GM20431 (cell line): ENCODE data around the gene CCT6A.
"Not testable (repeated sequence)": the region's sequence is repeated elsewhere in the genome, so short reads cannot be mapped to it uniquely, and the experiment has no call there.

Experiments
- in situ Hi-C: fragments of 300-500 bp; cut with MseI, MboI; formaldehyde crosslinking; loops from one replicate; pipeline ENCODE4 v1.15.0; 2020; ENCODE audit warnings: low sequenced_read_pairs; ENCODE audit not compliant: unreplicated experiment

CCT6A gene, protein sequence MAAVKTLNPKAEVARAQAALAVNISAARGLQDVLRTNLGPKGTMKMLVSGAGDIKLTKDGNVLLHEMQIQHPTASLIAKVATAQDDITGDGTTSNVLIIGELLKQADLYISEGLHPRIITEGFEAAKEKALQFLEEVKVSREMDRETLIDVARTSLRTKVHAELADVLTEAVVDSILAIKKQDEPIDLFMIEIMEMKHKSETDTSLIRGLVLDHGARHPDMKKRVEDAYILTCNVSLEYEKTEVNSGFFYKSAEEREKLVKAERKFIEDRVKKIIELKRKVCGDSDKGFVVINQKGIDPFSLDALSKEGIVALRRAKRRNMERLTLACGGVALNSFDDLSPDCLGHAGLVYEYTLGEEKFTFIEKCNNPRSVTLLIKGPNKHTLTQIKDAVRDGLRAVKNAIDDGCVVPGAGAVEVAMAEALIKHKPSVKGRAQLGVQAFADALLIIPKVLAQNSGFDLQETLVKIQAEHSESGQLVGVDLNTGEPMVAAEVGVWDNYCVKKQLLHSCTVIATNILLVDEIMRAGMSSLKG

DNA sequence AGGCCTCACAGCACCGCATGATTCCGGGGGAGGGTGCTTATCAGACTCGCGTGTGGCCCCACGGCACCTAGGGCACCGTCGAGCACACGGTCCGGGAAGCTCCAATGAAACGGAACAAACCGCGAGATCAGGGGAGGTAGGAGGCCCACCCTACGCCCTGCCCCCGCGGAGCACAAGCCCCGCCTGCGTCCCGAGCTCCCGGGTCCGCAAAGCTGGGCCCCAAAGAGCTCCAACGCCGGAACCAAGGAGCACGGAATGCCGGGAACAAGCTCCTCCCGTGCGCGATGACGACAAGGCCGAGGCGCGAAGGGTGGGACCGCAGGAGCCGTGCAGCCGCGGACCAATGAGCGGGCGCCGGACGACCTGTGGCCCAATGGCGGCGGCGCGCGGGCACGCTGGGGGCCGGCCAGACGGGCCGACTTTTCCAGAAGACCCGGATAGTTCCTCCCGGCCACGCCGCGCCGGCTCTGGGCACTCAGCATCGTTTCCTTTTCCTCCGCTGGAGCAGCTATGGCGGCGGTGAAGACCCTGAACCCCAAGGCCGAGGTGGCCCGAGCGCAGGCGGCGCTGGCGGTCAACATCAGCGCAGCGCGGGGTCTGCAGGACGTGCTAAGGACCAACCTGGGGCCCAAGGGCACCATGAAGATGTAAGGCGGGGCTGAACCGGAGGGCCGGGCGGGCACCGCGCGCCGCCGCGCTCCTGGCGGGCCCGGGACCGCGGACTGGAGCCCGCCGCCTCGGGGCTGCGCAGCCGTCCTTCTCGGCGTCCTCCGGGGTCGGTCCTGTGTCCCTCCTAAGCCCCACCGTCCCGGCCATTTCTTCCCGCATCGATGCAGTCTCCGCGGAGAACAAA is at the start of gene CCT6A, which contains the start of gene PSPH:
Gene CCT6A (plus strand): TSS at position 427 of the 853 bp plus-strand sequence. CDS start 84 bp downstream, at position 511.
Gene PSPH (minus strand): TSS at position 106 of the 853 bp plus-strand sequence. CDS start 30,232 bp downstream, outside the sequence.
- in situ Hi-C loops: no loop called here

DNA sequence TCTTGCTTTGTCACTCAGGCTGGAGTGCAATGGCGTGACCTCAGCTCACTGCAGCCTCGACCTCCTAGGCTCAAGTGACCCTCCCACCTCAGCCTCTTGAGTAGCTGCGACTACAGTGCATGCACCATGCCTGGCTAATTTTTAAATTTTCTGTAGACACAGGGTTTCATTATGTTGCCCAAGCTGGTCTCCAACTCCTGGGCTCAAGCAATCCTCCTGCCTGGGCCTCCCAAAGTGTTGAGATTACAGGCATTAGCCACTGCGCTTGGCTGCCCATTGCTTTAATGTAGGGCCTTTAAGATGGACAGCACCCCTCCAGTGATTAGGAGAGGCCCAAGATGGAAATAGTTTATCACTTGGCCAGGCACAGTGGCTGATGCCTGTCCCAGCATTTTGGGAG is 47.8 kb upstream of the CCT6A start:
- in situ Hi-C loops: loop anchor here (10.0 kb wide), 1 partner anchor 71 kb away; no protein-coding TSS in a partner anchor

DNA sequence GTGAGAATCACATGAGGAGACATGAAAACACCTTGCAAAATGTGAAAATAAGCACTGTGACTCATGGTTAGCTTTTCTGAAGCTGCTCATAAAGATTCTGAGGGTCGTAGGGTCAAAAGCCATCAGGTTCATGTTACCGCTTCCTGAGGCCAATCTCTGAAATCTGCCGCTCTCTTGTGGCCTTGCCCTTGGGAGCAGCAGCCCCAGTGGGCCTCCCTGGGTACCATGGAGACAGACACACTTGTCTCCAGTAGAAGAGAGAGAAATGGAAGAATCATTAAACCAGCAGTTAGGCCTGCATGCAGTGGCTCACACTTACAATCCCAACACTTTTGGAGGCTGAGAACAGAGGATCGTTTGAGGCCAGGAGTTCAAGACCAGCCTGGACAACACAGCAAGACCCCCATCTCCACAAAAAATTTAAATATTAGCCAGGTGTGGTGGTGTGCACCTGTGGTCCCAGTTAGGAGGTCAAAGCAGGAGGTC is 44.4 kb upstream of the CCT6A start:
- in situ Hi-C loops: loop anchor here (10.0 kb wide), 1 partner anchor 68 kb away; no protein-coding TSS in a partner anchor

DNA sequence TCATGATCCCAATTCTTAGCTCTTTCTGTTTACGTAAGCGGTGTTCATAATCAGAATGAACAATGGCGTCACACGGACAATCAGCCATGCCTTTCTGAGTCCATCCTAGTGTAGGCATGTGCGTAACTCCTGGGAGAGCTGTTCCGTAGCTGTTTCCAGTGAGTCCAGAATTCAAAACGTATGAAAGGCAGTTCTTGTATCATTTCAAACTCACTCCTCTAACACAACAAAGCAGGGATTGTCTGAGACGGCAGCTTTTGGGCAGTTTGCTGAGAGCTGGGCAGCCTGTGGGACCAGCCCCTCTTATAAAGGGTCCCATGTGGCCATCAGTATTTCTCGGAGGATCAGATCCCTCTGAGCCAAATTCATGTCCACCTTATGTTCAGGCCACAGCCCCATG is 43.7 kb upstream of the CCT6A start:
- in situ Hi-C loops: loop anchor here (10.0 kb wide), 1 partner anchor 67 kb away; no protein-coding TSS in a partner anchor

DNA sequence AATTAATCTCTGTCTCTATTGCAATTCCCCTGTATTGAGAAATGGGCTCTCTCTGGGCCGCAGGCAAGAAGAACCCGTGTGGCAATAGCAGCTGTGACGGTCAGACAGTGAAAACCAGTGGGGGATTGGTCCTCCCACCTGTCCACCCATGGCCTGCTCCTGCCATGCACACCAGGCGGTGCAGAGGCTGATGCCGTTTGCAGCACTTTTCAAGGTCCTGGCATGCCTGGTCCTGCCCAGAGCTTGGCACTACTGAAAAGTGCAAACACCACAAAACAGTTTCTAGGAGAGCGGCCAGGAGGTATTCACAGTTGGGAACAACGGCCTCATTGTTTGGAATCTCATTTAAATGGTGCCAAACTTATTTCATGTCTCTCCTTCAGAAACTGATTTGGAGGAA is 41.9 kb upstream of the CCT6A start:
- in situ Hi-C loops: loop anchor here (10.0 kb wide), 1 partner anchor 65 kb away; no protein-coding TSS in a partner anchor

DNA sequence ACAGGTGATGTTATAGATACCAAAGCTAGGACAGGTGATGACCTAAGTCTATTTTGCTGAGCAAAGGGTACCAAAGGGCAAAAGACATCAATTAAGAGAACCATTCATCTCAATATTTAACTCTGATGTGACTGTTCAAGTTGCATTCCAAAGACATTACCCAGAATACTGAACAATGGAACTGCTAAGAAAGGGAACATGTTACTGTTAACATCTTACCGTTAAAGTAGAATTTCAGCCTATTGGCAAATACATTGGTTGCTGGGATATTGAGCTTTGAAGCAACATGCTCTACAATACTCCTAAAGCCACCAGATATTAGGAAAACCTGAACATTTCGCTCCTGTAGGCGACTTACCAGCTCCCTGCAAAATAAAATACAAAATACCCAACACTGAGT is 34.5 kb upstream of the CCT6A start:
- in situ Hi-C loops: not testable (repeated sequence)

DNA sequence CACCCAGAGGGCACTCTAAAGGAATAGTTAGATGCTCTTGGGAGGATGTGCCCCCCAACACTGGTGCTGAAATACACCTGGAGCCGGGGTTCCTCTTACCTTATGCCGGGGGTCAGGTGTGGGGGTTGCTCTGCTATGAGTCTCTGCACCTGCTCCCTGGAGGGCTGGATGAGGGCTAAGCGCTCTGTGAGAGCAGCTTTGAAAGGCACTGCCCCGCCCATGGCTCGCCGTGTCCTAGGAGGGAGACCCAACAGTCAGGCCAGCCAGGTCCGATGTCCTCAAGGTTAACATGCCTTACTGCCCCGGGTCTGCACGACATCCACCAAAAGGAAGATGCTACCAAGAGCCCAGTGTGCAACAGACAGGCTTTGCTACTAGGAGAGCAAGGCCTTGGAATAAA is 32.1 kb upstream of the CCT6A start:
- in situ Hi-C loops: no loop called here

DNA sequence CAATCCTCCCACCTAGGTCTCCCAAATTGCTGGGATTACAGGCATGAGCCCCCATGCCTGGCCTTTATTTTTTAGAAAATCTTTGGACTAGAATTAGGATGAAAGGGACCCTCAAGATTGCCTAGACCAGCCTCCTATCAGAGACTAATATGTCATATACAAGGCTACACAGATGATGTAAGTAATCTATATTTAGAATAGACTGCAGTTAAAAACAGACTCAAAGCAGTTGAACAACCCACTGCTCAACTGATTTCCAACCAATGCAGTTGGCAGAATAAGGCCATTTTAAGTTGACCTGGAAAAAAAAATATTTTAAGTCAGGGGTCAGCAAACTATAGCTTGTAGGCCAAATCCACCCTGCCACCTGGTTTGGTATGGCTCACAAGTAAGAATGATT is 28.1 kb upstream of the CCT6A start:
- in situ Hi-C loops: no loop called here

DNA sequence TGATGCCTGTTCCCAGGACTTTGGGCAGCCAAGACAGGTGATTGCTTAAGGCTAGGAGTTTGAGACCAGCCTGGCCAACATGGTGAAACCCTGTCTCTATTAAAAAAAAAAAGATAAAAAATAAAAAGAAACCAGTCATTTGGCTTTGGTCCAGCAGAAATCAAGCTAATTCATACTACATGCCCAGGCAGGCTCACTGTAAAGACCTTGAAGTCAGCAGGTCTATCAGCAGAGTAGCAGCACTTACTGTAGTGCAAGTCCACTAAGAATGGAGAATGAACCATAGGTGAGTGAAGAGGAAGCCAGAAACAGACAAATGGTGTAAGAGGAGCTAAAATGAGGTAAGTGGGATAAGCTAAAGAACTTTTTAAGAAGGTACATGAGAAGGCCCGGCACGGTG is 25.0 kb upstream of the CCT6A start:
- in situ Hi-C loops: no loop called here

DNA sequence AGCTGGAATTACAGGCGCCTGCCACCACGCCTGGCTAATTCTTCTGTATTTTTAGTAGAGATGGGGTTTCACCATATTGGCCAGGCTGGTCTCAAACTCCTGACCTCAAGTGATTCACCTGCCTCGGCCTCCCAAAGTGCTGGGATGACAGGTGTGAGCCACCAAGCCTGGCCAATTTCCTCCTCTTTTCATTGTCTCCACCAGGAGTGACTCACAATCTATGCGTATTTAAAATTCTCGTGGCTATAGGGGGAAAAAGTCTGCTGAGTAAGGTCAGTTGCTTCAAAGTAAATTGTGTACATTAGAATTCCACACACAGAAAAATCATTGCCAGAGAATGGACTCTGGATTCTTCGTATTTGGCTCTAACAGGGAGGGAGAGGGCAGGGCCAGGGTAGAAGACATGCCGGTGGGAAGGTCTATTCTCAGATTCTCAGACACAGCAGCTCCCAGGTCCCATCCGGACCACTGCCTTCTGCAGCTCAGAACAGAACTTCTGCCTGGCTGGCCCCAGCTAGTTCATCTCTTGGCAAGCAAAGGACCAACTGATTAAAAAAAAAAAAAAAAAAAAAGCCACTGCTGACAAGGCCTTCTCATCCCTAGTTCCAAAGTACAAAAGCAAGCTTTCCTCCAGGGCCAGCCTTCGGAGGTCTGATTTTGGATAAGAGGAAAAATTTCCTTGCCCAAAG is 22.5 kb upstream of the CCT6A start:
- in situ Hi-C loops: no loop called here

DNA sequence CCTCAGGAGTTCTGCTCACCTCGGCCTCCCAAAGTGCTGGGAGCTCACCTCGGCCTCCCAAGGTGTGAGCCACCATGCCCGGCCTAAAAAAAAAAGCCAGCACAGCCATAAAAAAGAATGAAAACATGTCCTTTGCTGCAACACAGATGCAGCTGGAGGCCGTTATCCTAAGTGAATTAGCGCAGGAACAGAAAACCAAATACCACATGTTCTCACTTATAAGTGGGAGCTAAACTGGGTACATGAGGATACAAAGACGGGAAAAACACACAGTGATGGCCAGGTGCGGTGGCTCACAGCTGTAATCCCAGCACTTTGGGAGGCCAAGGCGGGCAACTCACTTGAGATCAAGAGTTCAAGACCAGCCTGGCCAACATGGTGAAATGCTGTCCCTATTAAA is 21.2 kb upstream of the CCT6A start:
- in situ Hi-C loops: no loop called here

DNA sequence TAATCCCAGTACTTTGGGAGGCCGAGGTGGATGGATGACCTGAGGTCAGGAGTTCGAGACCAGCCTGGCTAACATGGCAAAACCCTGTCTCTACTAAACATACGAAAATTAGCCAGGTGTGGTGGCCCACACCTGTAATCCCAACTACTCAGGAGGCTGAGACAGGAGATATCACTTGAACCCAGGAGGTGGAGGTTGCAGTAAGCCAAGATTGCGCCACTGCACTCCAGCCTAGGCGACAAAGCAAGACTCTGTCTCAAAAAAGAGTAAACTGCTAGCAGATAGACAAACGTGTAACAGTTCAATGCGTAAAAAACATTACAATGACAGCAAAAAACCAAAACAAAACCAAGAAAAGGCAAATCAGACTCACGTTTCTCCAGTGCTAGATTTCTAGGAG is 20.0 kb upstream of the CCT6A start:
- in situ Hi-C loops: not testable (repeated sequence)

DNA sequence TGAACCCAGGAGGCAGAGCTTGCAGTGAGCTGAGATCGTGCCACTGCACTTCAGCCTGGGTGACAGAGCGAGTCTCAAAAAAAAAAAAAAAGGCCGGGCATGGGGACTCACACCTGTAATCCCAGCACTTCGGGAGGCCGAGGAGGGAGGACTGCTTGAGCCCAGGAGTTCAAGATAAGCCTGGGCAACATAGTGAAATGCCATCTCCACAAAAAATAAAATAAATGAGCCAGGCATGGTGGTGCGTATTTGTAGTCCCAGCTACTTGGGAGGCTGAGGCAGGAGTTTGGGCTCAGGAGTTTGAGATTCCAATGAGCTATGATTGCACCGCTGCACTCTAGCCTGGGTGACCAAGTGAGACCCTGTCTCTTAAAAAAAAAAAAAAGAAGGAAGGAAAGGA is 19.0 kb upstream of the CCT6A start:
- in situ Hi-C loops: not testable (repeated sequence)

DNA sequence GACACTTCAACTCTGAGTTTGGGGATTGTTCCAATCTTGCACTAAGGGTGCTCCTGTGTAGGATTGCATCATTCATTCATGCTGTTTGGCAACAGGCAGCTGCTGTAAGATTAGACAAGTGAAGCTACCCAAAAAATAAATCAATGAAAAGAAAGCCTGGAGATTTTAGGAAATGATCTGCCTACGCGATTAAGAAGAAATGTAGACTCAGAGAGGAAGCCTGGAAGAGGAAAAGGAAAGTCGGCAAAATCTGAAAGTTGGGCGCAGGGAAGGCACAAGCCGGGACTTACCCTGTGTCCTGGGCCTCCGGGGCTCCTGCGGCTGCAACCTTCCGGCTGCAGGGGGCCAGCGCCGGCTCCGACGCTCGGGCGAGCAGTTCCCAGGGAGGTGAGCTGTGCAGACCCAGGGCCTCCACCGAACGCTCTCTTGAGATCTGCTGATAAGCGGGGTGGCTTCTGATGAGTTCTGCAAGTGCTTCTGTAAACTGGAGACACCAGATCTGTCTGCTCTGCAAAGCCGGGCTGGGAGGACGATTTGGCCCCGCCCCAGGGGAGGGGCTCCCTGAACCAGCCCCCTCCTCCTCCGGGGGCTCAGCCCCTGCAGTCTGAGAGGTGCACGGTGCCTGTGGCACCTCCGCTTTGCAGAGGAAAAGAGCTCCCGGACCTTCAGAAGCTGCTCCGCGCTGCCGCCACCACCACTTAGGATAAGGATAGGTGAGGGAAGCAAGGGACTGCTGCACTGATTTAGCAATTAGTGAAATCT is 17.7 kb upstream of the CCT6A start:
- in situ Hi-C loops: no loop called here

DNA sequence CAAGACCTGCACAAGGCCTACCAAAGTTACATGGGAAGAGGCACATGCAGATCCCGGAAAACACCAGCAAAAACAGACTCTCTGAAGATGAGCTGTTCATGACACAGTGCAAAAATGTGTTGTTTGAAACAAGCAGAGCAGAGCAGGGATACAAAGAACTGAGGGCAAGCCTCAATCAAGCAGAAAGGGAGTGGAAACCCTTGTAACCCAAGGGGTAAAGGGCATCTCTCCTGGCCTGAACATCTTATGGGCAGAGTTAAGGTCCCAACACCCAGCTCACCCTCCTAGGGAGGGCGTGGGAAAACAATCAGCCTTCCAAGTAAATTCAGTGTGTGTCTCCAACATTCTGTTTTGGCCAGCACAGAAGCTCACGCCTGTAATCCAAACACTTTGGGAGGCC is 10.8 kb upstream of the CCT6A start:
- in situ Hi-C loops: no loop called here

DNA sequence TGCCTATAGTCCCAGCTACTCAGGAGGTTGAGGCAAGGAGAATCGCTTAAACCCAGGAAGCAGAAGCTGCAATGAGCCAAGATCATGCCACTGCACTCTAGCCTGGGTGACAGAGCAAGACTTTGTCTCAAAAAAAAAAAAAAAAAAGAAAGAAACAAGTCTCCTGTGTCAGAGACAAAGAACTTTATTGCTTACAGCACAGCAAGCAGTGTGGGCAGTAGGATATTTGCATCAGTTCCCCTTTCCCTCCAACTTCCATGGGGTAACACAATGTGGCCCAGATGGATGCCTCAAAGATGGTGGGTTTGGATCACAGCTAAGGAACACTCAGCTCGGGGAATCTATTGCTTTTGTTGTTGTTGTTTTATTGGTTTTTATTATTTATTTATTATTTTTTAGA is 5.8 kb upstream of the CCT6A start:
- in situ Hi-C loops: not testable (repeated sequence)

DNA sequence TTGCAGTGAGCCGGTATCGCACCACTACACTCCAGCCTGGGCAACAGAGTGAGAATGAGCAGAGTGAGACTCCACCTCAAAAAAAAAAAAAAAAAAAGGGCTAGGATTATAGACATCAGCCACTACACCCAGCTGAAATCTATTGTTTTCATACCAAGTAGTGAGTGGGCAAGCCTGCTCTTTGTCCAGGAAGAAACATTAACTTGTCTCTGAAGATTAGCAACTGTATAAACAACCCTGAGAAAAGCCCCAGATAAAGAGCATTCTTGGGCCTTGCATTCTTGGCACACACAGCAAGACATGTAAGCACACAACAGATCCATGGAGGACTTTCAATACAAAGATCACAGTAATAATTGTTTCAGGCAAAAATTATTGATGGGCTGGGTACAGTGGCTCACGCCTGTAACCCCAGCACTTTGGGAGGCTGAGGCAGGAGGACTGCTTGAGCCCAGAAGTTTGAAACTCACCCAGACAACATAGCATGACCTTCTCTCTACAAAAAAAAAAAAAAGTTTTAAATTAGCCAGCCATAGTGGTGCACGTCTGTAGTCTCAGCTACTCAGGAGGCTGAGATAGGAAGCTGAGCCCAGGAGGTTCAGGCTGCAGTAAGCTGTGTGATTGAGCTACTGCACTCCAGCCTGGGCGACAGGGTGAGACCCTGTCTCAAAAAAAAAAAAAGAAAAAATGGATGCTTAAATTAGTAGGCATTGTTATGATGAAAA is 4.7 kb upstream of the CCT6A start:
- in situ Hi-C loops: no loop called here

DNA sequence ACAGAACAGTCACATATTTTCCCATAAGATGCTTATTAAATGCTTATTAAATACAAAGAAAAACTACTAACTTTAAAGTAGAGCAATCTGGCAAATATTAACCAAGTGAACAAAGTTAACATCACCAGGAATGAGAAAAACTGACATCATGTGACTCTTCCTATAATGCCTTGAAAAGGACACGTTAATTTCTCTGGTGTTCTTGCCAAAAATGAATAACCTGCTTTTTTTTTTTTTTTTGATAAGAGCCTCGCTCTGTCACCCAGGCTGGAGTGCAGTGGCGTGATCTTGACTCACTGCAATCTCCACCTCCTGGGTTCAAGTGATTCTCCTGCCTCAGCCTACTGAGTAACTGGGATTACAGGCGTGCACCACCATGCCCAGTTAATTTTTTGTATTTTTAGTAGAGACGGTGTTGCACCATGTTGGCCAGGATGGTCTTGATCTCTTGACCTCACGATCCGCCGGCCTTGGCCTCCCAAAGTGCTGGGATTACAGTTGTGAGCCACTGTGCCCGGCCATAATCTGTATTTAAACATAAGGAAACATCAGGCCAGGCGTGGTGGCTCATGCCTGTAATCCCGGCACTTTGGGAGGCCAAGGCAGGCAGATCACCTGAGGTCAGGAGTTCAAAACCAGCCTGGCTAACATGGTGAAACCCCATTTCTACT is 4.0 kb upstream of the CCT6A start:
- in situ Hi-C loops: not testable (repeated sequence)
